Ureter (tissue), 1 donor: ENCODE measurements around the gene TIMM44. TPM values are rescaled to one million over a fixed set of nuclear protein-coding genes. Genes with fewer than 3 reads are reported as not detected.
"Not testable (repeated sequence)": the region's sequence is repeated elsewhere in the genome, so short reads cannot be mapped to it uniquely, and the experiment has no call there.

ENCODE experiments used
- DNase-seq: peaks from one replicate; pipeline ENCODE4 v3.0.0-alpha.2; 2020; ENCODE audit warnings: low spot score
- total RNA-seq: library from RNA; stranded (reverse); gene quantifications from one replicate; pipeline ENCODE4 v1.2.4, GENCODE V29; 2023
- donor health status: DM: yes; HTN: yes; CAD: no.

TIMM44 gene
- total RNA-seq, 1 donor from 2014 or later: 78.3 TPM

- no peak for DNase-seq
These were observed 43.0 kb downstream of the TIMM44 start for GRCh38 chr19:7900401-7900870.

GRCh38 chr19:7899751-7900378 is 43.6 kb downstream of the TIMM44 start:
- no peak for DNase-seq

DNA sequence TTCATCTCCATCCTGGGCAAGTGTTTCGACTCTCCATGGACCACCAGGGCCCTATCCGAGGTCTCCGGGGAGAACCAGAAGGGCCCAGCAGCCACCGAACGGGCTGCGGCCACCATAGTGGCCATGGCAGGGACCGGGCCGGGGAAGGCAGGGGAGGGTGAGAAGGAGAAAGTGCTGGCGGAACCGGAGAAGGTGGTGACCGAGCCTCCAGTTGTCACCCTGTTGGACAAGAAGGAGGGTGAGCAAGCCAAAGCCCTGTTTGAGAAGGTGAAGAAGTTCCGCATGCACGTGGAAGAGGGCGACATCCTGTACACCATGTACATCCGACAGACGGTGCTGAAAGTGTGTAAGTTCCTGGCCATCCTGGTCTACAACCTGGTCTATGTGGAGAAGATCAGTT is 44.5 kb downstream of the TIMM44 start:
- no peak for DNase-seq

DNA sequence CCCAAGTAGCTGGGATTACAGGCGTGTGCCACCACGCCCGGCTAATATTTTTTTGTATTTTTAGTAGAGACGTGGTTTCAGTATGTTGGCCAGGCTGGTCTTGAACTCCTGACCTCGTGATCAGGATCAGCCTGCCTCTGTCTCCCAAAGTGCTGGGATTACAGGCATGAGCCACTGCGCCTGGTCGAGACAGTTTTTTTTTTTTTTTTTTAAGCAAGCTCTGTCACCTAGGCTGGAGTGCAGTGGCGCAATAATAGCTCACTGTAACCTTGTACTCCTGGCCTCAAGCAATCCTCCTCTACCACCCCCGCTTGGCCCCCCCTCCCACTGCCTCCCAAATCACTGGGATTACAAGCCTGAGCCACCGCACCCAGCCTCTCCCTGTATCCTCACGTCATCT is 46.2 kb downstream of the TIMM44 start:
- DNase-seq: no peak

- no peak for DNase-seq
These were observed 47.9 kb downstream of the TIMM44 start for GRCh38 chr19:7895565-7895964.

DNA sequence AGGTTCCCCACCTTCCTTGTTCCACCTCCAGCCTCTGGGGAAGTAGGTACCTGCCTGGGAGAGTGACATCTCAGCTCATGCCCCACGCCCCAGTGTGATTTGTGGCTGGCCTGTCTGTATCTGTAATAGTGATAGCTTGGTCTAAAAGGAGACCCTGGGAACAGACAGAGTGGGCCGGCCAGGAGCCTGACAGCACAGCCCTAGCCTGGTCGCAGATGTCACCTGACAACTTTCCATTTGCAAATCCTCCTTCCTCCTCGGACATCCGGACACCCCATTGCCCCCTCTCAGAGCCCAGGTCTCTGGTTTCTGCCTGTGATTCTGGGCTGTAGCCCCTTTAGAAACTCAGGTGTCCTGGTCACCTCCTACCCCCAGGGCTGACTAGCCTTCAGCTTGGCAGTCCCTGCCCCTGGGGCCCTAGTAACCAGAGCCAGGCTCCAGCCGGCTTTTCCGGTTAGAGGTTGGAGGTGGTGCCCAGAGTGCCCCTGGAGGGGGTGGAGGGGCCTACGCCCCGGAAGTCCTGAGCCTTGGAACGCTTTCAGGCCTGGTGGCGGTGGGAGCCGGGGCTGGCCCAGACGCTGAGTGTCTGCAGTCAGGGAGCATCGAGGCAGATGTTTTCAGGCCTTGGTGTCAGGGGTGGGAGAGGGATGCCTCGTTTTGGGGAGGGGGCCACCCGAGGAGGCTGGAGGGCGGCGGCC is 48.7 kb downstream of the TIMM44 start:
- DNase-seq: peak; percentile 78

- DNase-seq: not testable (repeated sequence)
These were observed 49.9 kb downstream of the TIMM44 start for GRCh38 chr19:7893362-7894101.

GRCh38 chr19:7888826-7889217 is 54.6 kb downstream of the TIMM44 start:
- no peak for DNase-seq

- DNase-seq: no peak
These were observed 55.2 kb downstream of the TIMM44 start, which contains the start of gene LRRC8E for GRCh38 chr19:7888145-7888825. LRRC8E (plus strand) TSS chr19:7888510; CDS start chr19:7895604, 7,094 bp downstream.

GRCh38 chr19:7887408-7888144 is 55.9 kb downstream of the TIMM44 start:
- no peak for DNase-seq

GRCh38 chr19:7885818-7886217 is 57.6 kb downstream of the TIMM44 start:
- no peak for DNase-seq

- DNase-seq: no peak
These were observed 59.5 kb downstream of the TIMM44 start for GRCh38 chr19:7883796-7884570.

DNA sequence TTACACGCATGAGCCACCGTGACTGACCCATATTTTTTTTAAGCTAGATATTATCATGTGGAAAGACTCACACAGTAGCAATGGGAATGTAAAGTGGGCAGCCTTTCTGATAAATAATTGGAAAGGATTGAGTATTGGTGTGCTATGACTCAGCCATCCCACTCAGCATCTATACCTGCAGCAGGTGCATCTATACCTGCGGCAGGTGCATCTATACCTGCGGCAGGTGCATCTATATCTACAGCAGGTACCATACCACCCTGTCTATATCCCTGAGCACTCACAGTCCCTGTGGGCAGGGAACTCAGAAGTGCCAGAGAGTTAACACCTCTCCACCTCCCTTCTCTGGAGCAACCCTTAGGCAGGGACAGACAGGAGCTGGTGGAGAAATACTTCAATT is 60.4 kb downstream of the TIMM44 start:
- DNase-seq: no peak

GRCh38 chr19:7881910-7882309 is 61.6 kb downstream of the TIMM44 start:
- no peak for DNase-seq

GRCh38 chr19:7879836-7880235 is 63.6 kb downstream of the TIMM44 start:
- DNase-seq: no peak

DNA sequence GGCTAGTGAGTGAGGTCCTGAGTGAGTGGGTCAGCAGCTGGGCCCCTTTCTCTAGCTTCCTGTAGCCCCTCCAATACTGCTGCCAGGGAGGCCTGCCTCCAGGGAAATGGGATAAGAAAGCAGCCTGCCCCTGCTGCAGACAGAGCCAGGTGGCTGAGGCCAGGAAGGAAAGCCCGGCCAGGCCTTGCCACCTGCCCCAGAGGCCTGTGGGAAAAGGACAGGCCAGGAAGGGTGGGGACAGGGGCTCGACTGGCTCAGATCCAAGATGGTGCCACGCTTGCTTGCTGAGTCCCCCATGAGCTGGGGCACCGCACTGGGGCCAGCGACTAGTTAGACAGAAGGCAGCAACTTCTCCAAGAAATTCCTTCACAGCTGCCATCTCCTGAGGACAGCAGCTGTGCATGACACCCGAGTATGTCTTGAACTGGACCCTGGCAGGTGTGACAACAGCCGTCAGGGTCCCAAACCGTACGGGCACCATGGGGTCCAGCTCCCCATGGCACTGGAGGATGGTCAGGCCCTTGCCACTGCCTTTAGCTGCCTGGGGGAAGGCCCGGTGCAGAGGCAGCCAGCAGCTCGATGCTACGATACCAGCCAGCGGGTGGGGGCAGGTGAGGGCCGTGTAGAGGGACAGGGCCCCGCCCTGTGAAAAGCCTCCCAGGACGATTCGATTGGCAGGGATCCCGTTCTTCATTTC is 64.2 kb downstream of the TIMM44 start:
- DNase-seq: no peak

- no peak for DNase-seq
These were observed 66.1 kb downstream of the TIMM44 start for GRCh38 chr19:7877249-7877836.
